CD4-positive, CD25-positive, alpha-beta regulatory T cell (primary cell): ENCODE measurements around the gene RFC1. TPM values are rescaled to one million over a fixed set of nuclear protein-coding genes. Genes with fewer than 3 reads are reported as not detected.
A peak's percentile ranks its signal among the peaks of the same experiment; 100 is the strongest.
"Not testable (repeated sequence)": the region's sequence is repeated elsewhere in the genome, so short reads cannot be mapped to it uniquely, and the experiment has no call there.

Source experiments
- ATAC-seq, 2 donors: fragments of 150-1000 bp; cut with Tn5 transposase; one replicate each; pipeline ENCODE4 v1.10.0; 2021; ENCODE audit warnings: low read depth in 2 of 2, moderate number of reproducible peaks in 2 of 2, moderate library complexity in 1 of 2
- DNase-seq, 3 donors: peaks; one replicate each; pipeline versions ENCODE4 v3.0.0 to v3.0.0-alpha.2; 2012 to 2022; ENCODE audit warnings: mixed read lengths in 1 of 3
- H3K27ac ChIP-seq: one replicate; pipeline ENCODE4 v1.7.0; 2013; ENCODE audit warnings: mild to moderate bottlenecking, low read length; ENCODE audit not compliant: insufficient read depth, poor library complexity, severe bottlenecking
- H3K27me3 ChIP-seq: one replicate; pipeline ENCODE4 v1.7.0; 2013; ENCODE audit warnings: low read length; ENCODE audit not compliant: control insufficient read depth, insufficient read depth
- H3K36me3 ChIP-seq: one replicate; pipeline ENCODE4 v1.7.0; 2013; ENCODE audit warnings: mild to moderate bottlenecking, low read length, moderate library complexity; ENCODE audit not compliant: control insufficient read depth, insufficient read depth
- H3K4me1 ChIP-seq: 2 replicates; pipeline ENCODE4 v1.7.0; 2013; ENCODE audit warnings: mild to moderate bottlenecking, low read length; ENCODE audit not compliant: insufficient read depth, control insufficient read depth, poor library complexity, severe bottlenecking
- H3K4me3 ChIP-seq: one replicate; pipeline ENCODE4 v1.7.0; 2013; ENCODE audit warnings: low read depth, mild to moderate bottlenecking, low read length, moderate library complexity
- H3K9me3 ChIP-seq, 2 experiments: 1 replicate in 1 of 2; 2 replicates in 1 of 2; pipeline ENCODE4 v1.7.0; 2013; ENCODE audit warnings: low read length in 2 of 2, mild to moderate bottlenecking in 1 of 2, moderate library complexity in 1 of 2; ENCODE audit not compliant: control insufficient read depth in 2 of 2
- H3K27ac Mint-ChIP-seq, 3 donors: one replicate each; pipeline ENCODE4 v1.8.0; 2020 to 2022; ENCODE audit warnings: mild to moderate bottlenecking in 3 of 3, mixed read lengths in 3 of 3, moderate library complexity in 2 of 3
- H3K27me3 Mint-ChIP-seq: one replicate; pipeline ENCODE4 v1.8.0; 2022; ENCODE audit warnings: mild to moderate bottlenecking, mixed read lengths
- H3K36me3 Mint-ChIP-seq: one replicate; pipeline ENCODE4 v1.8.0; 2020; ENCODE audit warnings: mixed read lengths
- H3K4me1 Mint-ChIP-seq, 4 donors: one replicate each; pipeline ENCODE4 v1.8.0; 2020 to 2022; ENCODE audit warnings: mixed read lengths in 4 of 4, mild to moderate bottlenecking in 1 of 4
- H3K4me3 Mint-ChIP-seq, 4 donors: one replicate each; pipeline ENCODE4 v1.8.0; 2020 to 2022; ENCODE audit warnings: mild to moderate bottlenecking in 4 of 4, mixed read lengths in 4 of 4, moderate library complexity in 3 of 4
- H3K9me3 Mint-ChIP-seq, 7 donors: one replicate each; pipeline ENCODE4 v1.8.0; 2020 to 2022; ENCODE audit warnings: mixed read lengths in 7 of 7, mild to moderate bottlenecking in 3 of 7, moderate library complexity in 2 of 7
- polyA plus RNA-seq, 4 donors: library from polyadenylated mRNA; unstranded; fragments of 300-500 nt; fragmentation: Illumina TruSeq; gene quantifications; one replicate each; pipeline ENCODE4 v1.2.3, GENCODE V29; 2021
- total RNA-seq: library from RNA; stranded (reverse); gene quantifications from one replicate; pipeline ENCODE4 v1.2.3, GENCODE V29; 2022

Gene RFC1
- total and polyA plus RNA-seq, 5 donors from 2014 or later = 27.3 to 87.1 (median 33.7) TPM

DNA sequence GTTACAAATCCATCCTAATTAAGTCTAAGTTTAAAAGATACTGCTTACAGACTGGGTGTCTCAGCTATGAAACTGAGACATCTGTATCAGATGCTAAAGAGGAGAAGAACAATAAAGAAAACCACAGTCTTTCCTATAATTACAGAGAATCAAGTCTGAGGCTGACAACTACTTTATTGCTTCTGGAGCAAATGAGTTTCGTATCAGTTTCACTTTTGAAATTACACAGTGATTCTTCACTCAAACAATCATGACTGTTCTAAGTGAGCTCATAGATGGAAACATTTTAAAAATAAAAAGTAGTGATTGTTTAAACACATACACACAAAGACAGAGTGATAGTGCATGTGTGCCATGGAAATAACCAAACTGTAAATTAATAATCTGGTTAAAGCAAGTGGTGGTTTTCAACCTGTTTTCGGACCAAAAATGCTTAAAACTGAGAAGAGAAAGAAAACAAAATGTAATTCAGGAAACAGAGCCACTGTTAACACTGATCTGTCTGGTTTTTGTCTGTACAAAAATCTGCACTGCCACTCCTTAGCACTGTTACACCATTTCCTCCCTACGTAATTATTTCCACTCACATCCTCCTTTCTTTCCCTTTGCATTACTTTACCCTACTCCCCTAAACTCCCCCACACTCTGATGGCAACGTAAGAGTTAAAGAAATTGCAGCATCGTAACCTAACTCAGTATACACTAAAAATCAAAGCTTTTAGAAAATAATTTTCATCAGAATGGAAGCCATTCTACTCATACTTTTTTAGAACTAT, 12.5 kb downstream of the RFC1 start:
- peaks cover 4% of the 10 kb centered on the region for H3K27me3 Mint-ChIP-seq
- peak overlapping the region; percentile 95 for H3K4me3 ChIP-seq
- H3K27me3 ChIP-seq = no peaks in the 10 kb centered on the region
- peak overlapping the region; percentile 90 for H3K27ac ChIP-seq
- H3K4me1 Mint-ChIP-seq = peaks cover 26 to 77% (median 49%) of the 10 kb centered on the region in 4 donors
- H3K27ac Mint-ChIP-seq = peak overlapping the region; percentile 90 to 98 (median 96)
- ATAC-seq (peak; percentile 75 to 83), DNase-seq (peak in 2 of 3 donors; percentile 68 to 84)
- H3K36me3 Mint-ChIP-seq = peaks cover 26% of the 10 kb centered on the region
- peak overlapping the region; percentile 84 to 98 (median 87) for H3K4me3 Mint-ChIP-seq
- peaks cover 0 to 10% (median 0%) of the 10 kb centered on the region in 7 donors for H3K9me3 Mint-ChIP-seq
- peaks cover 0 to 6% of the 10 kb centered on the region in 2 experiments for H3K9me3 ChIP-seq
- peaks cover 43% of the 10 kb centered on the region for H3K4me1 ChIP-seq
- H3K36me3 ChIP-seq = peaks cover 20% of the 10 kb centered on the region

DNA sequence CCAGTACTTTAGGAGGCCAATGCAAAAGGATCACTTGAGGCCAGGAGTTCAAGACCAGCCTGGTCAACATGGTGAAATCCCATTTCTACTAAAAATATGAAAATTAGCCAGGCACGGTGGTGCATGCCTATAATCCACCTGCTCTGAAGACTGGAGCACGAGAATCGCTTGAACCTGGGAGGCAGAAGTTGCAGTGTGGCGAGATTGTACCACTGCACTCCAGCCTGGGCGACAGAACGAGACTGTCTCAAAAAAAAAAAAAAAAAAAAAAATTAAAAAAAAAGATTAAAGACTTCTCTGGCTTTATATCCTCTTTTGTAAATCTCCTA, 13.0 kb downstream of the RFC1 start:
- peaks cover 43% of the 10 kb centered on the region for H3K4me1 ChIP-seq

DNA sequence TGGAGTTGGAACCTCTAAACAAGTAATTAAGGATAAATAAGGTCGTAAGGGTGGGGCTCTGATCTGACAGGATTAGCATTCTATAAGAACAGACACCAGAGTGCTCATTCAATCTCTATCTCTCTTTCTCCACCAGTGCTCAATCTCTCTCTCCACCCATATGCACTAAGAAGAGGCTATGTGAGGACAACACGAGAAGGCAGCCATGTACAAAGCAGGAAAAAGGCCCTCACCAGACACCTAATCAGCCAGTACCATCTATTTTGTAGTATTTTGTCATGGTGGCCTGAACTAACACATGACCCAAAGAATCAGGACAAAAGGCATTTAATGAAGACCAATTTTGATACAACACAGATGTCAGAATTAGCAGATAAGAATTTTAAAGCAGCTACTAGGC, 16.8 kb downstream of the RFC1 start:
- Mint-ChIP-seq H3K4me3 (peak overlapping the region in 2 of 4 donors; percentile 37 to 91), H3K9me3 (peaks cover 0 to 12% (median 0%) of the 10 kb centered on the region in 7 donors), H3K36me3 (peaks cover 30% of the 10 kb centered on the region), H3K4me1 (peaks cover 24 to 70% (median 51%) of the 10 kb centered on the region in 4 donors), H3K27ac (peak overlapping the region in 2 of 3 donors; percentile 12 to 48), H3K27me3 (peaks cover 4% of the 10 kb centered on the region)
- Histone ChIP-seq H3K9me3 (peaks cover 0 to 6% of the 10 kb centered on the region in 2 experiments), H3K27ac (no peak overlapping the region), H3K4me1 (peaks cover 24% of the 10 kb centered on the region), H3K27me3 (no peaks in the 10 kb centered on the region), H3K4me3 (no peak overlapping the region), H3K36me3 (peaks cover 37% of the 10 kb centered on the region)
- ATAC-seq = no peak
- no peak for DNase-seq

More for the DNA sequence above, 13.0 kb downstream of the RFC1 start:
- H3K36me3 Mint-ChIP-seq = peaks cover 29% of the 10 kb centered on the region
- peaks cover 25 to 74% (median 50%) of the 10 kb centered on the region in 4 donors for H3K4me1 Mint-ChIP-seq
- peak overlapping the region; percentile 84 to 98 (median 87) for H3K4me3 Mint-ChIP-seq
- not testable (repeated sequence) for H3K27me3 ChIP-seq, DNase-seq, H3K27me3 Mint-ChIP-seq, H3K9me3 ChIP-seq
- peak; percentile 35 to 37 for ATAC-seq
- Histone ChIP-seq H3K36me3 (peaks cover 22% of the 10 kb centered on the region), H3K4me3 (peak overlapping the region; percentile 95), H3K27ac (peak overlapping the region; percentile 90)
- peaks cover 0 to 12% (median 0%) of the 10 kb centered on the region in 7 donors for H3K9me3 Mint-ChIP-seq
- H3K27ac Mint-ChIP-seq = peak overlapping the region; percentile 90 to 98 (median 96)

DNA sequence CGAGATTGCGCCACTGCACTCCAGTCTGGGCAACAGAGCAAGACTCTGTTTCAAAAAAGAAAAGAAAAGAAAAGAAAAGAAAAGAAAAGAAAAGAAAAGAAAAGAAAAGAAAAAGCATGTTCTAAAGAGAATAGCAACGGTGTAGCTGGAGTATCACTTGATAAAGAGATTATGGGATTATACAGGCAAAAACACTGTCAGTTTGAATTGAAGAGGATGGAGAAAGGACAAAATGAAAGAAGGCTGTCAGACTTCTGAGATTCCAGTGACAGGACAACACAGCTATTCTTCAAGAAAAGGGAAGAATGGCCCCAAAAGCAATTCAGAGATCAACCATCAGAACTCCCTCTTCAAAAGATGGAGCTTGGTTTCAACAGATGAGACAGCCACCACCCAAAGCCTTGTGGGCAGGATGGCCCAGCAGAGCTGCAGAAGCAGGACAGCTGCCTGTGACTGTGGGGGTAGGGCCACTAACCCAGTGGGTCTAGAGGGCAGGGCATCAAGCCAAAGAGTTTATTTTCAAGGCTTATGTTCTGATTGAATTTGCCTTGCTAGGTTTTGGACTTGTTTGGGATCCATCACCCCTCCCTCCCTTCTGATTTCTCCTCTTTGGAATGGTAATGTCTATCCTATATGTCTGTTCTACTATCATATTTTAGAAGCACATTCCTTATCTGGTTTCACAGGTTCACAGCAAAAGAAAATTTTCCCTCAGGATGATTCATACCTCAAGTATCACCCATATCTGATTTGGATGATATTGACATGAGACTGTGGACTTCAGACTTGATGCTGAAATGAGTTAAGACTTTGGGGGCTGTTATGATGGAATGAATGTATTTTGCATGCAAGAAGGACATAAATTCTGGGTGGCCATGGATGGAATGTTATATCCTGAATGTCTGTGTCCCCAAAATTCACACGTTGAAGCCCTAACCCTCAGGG, 17.5 kb downstream of the RFC1 start:
- peaks cover 18 to 66% (median 46%) of the 10 kb centered on the region in 4 donors for H3K4me1 Mint-ChIP-seq
- Histone ChIP-seq H3K27me3 (no peaks in the 10 kb centered on the region), H3K27ac (no peak overlapping the region), H3K4me1 (peaks cover 17% of the 10 kb centered on the region), H3K36me3 (peaks cover 38% of the 10 kb centered on the region), H3K4me3 (no peak overlapping the region), H3K9me3 (peaks cover 0 to 6% of the 10 kb centered on the region in 2 experiments)
- H3K4me3 Mint-ChIP-seq = peak overlapping the region in 2 of 4 donors; percentile 44 to 47
- DNase-seq (peak in 1 of 3 donors; percentile 30), ATAC-seq (no peak)
- H3K36me3 Mint-ChIP-seq = peaks cover 33% of the 10 kb centered on the region
- H3K9me3 Mint-ChIP-seq = peaks cover 0 to 12% (median 0%) of the 10 kb centered on the region in 7 donors
- peaks cover 4% of the 10 kb centered on the region for H3K27me3 Mint-ChIP-seq
- peak overlapping the region; percentile 48 to 71 (median 53) for H3K27ac Mint-ChIP-seq

DNA sequence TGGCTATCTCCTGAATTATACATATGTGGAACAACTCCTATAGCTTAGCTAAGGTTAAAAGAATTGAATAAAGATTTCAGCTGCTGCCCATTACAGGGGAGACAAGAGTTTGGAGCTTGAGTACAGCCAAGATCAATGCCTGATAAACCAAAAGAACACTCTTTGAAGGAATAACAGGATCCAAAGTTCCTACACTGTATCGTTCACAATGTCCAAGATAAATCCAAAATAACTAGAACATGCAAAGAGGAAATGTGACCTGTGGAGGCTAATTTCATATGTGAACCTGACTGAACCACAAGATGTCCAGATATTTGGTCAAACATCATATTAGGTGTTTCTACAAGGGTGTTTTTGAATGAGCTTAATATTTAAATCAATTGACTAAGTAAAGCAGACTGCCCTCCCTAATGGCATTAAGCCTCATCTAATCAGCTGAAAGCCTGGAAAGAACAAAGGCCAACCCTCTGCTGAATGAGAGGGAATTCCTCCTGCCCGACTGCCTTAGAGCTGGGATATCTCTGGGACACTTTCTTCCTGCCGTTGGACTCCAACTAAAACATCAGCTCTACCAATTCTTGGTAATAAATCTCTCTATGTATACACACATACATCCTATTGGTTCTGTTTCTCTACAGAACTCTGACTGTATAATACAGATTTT, 19.2 kb downstream of the RFC1 start:
- H3K4me1 ChIP-seq = peaks cover 3% of the 10 kb centered on the region
- H3K27ac Mint-ChIP-seq = peak overlapping the region in 2 of 3 donors; percentile 53 to 70
- no peaks in the 10 kb centered on the region for H3K27me3 ChIP-seq
- H3K27ac ChIP-seq = no peak overlapping the region
- H3K9me3 Mint-ChIP-seq = peaks cover 0 to 12% (median 0%) of the 10 kb centered on the region in 7 donors
- no peak overlapping the region for H3K4me3 ChIP-seq
- H3K4me1 Mint-ChIP-seq = peaks cover 17 to 60% (median 37%) of the 10 kb centered on the region in 4 donors
- peaks cover 50% of the 10 kb centered on the region for H3K36me3 ChIP-seq
- ATAC-seq (no peak), DNase-seq (no peak)
- H3K36me3 Mint-ChIP-seq = peaks cover 45% of the 10 kb centered on the region
- H3K9me3 ChIP-seq = peaks cover 0 to 6% of the 10 kb centered on the region in 2 experiments
- peak overlapping the region in 1 of 4 donors; percentile 64 for H3K4me3 Mint-ChIP-seq
- no peaks in the 10 kb centered on the region for H3K27me3 Mint-ChIP-seq

DNA sequence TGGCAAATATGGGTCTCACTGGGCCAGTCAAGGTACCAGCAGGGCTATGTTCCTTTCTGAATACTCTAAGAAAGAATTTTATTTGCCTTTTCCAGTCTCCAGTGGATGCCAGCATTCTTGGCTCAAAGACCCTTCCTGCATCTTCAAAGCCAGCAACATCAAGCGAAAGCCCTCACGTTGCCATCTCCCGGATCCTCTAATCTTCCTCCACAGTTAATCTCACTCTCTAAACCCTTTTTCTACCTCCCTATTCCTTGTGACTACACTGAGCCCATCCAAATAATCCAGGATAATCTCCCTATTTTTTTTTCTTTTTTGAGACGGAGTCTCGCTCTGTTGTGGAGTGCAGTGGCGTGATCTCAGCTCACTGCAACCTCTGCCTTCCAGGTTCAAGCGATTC, 23.4 kb downstream of the RFC1 start:
- Histone ChIP-seq H3K27ac (no peak overlapping the region), H3K36me3 (peaks cover 39% of the 10 kb centered on the region), H3K9me3 (no peaks in the 10 kb centered on the region), H3K4me1 (no peaks in the 10 kb centered on the region), H3K27me3 (no peaks in the 10 kb centered on the region), H3K4me3 (no peak overlapping the region)
- Mint-ChIP-seq H3K27me3 (no peaks in the 10 kb centered on the region), H3K4me1 (peaks cover 14 to 59% (median 46%) of the 10 kb centered on the region in 4 donors), H3K36me3 (peaks cover 49% of the 10 kb centered on the region), H3K4me3 (no peak overlapping the region), H3K9me3 (no peaks in the 10 kb centered on the region), H3K27ac (peak overlapping the region in 1 of 3 donors; percentile 35)
- ATAC-seq = no peak
- DNase-seq = no peak
